22Rv1 (cell line): ENCODE results near the gene C3orf20.

Experiments
- H3K27ac ChIP-seq: fragments of 450-650 bp; 2 replicates; pipeline ENCODE4 v1.5.1; 2017
- ZFX ChIP-seq: fragments of 450-650 bp; IDR thresholded peaks from 2 replicates; pipeline ENCODE4 v1.6.1; 2017; ENCODE audit warnings: antibody characterized with exemption, borderline replicate concordance
- TF ChIP-seq, protein P1 (sequence below): fragments of 450-650 bp; IDR thresholded peaks from 2 replicates; pipeline ENCODE4 v1.5.1; 2017; ENCODE audit warnings: mild to moderate bottlenecking

C3orf20 gene

DNA sequence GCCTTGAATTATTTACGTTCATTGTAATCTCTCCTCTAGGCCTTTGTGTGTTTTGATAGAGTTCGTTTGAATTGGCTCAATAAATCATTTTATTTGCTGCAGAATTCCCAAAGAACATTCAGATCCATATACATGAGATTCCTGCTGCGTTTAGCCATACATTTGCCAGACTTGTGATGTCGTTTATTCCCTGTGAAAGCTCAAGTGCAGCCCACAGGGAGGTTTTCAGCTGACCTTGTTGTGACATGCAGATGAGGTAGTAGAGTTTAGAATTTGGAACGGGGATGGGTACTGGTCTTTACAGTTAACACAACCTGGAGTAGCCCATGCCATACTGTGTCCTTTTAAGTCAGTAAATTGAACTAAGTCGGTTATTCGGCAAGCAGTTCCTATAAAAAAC lies at the start of gene C3orf20:
Gene C3orf20 (plus strand): TSS at position 301 of the 400 bp plus-strand sequence. CDS start 7,573 bp downstream, outside the sequence.
- no peak for TF ChIP-seq ZFX
- TF ChIP-seq, protein P1, sequence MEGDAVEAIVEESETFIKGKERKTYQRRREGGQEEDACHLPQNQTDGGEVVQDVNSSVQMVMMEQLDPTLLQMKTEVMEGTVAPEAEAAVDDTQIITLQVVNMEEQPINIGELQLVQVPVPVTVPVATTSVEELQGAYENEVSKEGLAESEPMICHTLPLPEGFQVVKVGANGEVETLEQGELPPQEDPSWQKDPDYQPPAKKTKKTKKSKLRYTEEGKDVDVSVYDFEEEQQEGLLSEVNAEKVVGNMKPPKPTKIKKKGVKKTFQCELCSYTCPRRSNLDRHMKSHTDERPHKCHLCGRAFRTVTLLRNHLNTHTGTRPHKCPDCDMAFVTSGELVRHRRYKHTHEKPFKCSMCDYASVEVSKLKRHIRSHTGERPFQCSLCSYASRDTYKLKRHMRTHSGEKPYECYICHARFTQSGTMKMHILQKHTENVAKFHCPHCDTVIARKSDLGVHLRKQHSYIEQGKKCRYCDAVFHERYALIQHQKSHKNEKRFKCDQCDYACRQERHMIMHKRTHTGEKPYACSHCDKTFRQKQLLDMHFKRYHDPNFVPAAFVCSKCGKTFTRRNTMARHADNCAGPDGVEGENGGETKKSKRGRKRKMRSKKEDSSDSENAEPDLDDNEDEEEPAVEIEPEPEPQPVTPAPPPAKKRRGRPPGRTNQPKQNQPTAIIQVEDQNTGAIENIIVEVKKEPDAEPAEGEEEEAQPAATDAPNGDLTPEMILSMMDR = no peak
- no peak within 1 kb of the TSS for H3K27ac ChIP-seq

DNA sequence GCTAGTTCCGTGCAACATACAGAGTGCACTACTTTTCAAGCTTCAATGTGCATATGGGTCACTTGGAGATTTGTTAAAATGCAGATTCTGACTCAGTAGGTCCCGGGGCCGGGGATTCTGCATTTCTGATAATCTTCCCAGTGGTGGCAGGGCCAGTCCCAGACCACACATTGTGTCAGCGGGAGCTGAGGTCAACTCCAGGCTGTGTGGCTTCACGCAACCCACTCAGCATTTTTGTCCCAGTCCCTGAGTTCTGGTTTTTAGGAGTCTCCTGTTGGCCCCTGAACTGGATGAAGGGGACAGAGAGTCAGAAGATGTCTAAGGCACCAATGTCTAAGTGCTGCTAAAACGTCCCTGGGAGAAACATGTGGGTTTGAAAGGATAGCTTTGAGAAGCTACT lies 49.5 kb upstream of the C3orf20 start:
- TF ChIP-seq, protein P1 = no peak
- TF ChIP-seq ZFX = no peak
- no peak overlapping the region for H3K27ac ChIP-seq

DNA sequence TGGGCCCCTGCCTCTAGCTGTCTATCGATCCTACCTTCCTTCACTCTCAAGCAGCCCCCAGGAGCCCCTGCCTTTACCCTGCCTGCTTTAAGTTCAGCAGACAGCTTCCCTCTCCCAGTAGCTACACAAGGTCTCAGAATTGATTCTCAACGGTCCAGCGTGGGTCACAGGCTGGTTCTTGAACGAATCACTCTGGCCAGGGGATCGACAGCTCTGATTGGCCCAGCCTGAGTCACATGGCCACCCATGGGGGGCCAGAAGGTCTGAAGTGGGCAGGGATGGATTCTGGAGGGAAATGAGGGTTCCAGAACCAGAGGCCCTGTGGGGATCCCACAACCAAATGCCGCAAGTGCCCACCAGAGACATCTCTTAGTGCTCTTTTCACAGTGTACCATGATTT lies 47.1 kb upstream of the C3orf20 start:
- no peak for TF ChIP-seq ZFX
- TF ChIP-seq, protein P1 = no peak
- H3K27ac ChIP-seq = no peak overlapping the region

DNA sequence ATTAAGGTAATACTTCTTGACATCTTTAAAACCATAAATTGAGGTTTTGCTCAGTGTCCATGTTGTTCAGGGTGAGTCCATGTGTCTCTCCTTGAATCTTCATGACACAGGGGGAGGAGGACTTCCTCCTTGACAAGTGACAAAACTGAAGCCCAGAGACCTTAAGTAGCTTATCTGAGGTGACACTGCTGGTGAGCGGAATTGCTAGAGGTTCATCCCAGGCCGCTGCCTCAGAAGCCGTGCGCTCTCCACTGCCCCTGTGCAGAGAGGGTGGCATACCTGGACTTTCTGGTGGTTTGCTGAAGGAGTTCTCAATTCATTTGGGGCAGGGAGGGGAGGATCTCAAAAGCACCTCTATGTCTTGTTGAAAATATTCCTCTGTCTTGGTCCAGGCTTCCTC lies 46.5 kb upstream of the C3orf20 start:
- TF ChIP-seq, protein P1 = no peak
- TF ChIP-seq ZFX = no peak

DNA sequence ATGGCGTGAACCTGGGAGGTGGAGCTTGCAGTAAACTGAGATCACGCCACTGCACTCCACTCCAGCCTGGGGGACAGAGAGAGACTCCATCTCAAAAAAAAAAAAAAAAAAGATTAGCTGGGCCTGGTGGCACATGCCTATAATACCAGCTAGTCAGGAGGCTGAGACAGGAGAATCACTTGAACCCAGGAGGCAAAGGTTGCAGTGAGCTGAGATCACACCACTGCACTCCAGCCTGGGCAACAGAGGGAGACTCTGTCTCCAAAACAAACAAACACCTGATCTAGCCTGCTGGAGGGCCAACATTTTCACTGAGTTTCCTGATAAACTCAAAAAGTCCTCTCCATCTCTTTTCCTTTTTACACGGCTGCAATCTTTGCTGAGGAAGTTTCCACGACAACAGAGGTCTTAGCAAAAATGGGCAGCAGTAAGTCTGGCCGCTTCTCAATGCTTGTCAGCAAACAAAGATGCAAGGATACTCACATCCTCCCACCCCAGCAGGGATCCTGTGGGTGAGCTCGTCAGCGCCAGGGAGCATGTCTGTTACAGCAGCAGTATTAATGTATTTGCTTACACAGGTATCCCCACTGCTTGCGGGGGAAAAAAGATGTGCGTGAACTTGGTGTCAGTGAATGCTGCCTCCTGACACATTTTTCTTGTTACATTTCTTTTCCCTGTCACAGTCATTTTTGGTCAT lies 44.4 kb upstream of the C3orf20 start:
- no peak overlapping the region for H3K27ac ChIP-seq
- TF ChIP-seq ZFX = no peak
- TF ChIP-seq, protein P1 = no peak

More for the DNA sequence above, 46.5 kb upstream of the C3orf20 start:
- H3K27ac ChIP-seq = no peak overlapping the region

DNA sequence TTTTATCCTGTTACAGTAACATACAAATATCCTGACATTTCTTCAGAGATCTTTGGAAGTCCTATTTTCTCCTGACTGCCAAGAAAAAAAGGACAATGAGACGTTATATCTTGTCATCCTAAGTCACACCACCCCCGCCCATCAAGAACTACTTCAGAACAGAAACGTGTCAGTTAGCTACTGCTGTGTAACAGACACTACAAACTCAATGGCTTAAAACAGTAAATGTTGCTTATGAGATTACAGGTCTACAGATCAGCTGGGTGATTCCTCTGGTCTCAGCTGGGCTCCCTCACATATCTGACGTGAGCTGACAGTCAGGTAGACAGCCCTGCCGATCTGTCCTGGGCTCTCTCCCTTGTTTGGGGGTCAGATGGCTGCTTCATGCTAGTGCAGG lies 43.8 kb upstream of the C3orf20 start:
- no peak overlapping the region for H3K27ac ChIP-seq

More for the DNA sequence above, 43.8 kb upstream of the C3orf20 start:
- no peak for TF ChIP-seq ZFX
- TF ChIP-seq, protein P1 = no peak
